CD14-positive monocyte (primary cell): ENCODE results near the gene ALS2. TPM values are rescaled to one million over a fixed set of nuclear protein-coding genes. Genes with fewer than 3 reads are reported as not detected.

Source experiments
- DNase-seq, 3 donors: peaks; one replicate each; pipeline ENCODE4 v3.0.0-alpha.2; 2011 to 2022
- H2AFZ ChIP-seq: 2 replicates; pipeline ENCODE4 v1.6.0; 2012; ENCODE audit warnings: mild to moderate bottlenecking, low read depth, low read length, inconsistent platforms; ENCODE audit not compliant: insufficient read depth, poor library complexity, severe bottlenecking
- H3K27ac ChIP-seq, 2 donors: 1 replicate in 1 of 2; 2 replicates in 1 of 2; pipeline ENCODE4 v1.5.1; 2012 to 2013; ENCODE audit warnings: low read length in 2 of 2, control low read depth in 1 of 2, inconsistent platforms in 1 of 2, low read depth in 1 of 2, mild to moderate bottlenecking in 1 of 2
- H3K27me3 ChIP-seq, 2 donors: one replicate each; pipeline versions ENCODE4 v1.6.0 to v1.6.1; 2011 to 2013; ENCODE audit warnings: low read length in 2 of 2; ENCODE audit not compliant: control insufficient read depth in 2 of 2, insufficient read depth in 2 of 2
- H3K36me3 ChIP-seq, 2 donors: replicated peaks in 1 of 2; 1 replicate in 1 of 2; 2 replicates in 1 of 2; pipeline versions ENCODE4 v1.5.1 to v1.6.1; 2012 to 2013; ENCODE audit warnings: low read length in 2 of 2, control low read depth in 1 of 2, inconsistent platforms in 1 of 2, mild to moderate bottlenecking in 1 of 2; ENCODE audit not compliant: insufficient read depth in 2 of 2, control insufficient read depth in 1 of 2
- H3K4me1 ChIP-seq, 2 donors: 1 replicate in 1 of 2; 2 replicates in 1 of 2; pipeline versions ENCODE4 v1.5.1 to v1.6.1; 2012 to 2013; ENCODE audit warnings: low read length in 2 of 2, control low read depth in 1 of 2, inconsistent platforms in 1 of 2, mild to moderate bottlenecking in 1 of 2, moderate library complexity in 1 of 2; ENCODE audit not compliant: insufficient read depth in 2 of 2, control insufficient read depth in 1 of 2
- H3K4me2 ChIP-seq: replicated peaks from 2 replicates; pipeline ENCODE3; 2012; ENCODE audit warnings: low read length, moderate library complexity, mild to moderate bottlenecking; ENCODE audit not compliant: poor library complexity, severe bottlenecking; ENCODE audit errors: extremely low read depth
- H3K4me3 ChIP-seq, 3 experiments: fragments of 200-600 bp in 1 of 3; sonication (generic) in 1 of 3; replicated peaks in 1 of 3; 1 replicate in 2 of 3; 2 replicates in 1 of 3; pipeline ENCODE4 v1.5.1; 2011 to 2013; ENCODE audit warnings: low read length in 3 of 3, mild to moderate bottlenecking in 3 of 3, control low read depth in 2 of 3, low read depth in 2 of 3, inconsistent platforms in 1 of 3, moderate library complexity in 1 of 3
- H3K79me2 ChIP-seq: 2 replicates; pipeline ENCODE4 v1.6.0; 2012; ENCODE audit warnings: mild to moderate bottlenecking, control low read depth, inconsistent platforms, low read length, moderate library complexity; ENCODE audit not compliant: insufficient read depth
- H3K9ac ChIP-seq: 2 replicates; pipeline ENCODE4 v1.6.0; 2017; ENCODE audit warnings: low read length, mild to moderate bottlenecking; ENCODE audit not compliant: insufficient read depth, poor library complexity, severe bottlenecking
- H3K9me3 ChIP-seq, 2 donors: replicated peaks in 1 of 2; 1 replicate in 1 of 2; 2 replicates in 1 of 2; pipeline versions ENCODE4 v1.5.1 to v1.6.1; 2012 to 2013; ENCODE audit warnings: low read length in 2 of 2, control low read depth in 1 of 2; ENCODE audit not compliant: control insufficient read depth in 1 of 2, insufficient read depth in 1 of 2
- H4K20me1 ChIP-seq: 2 replicates; pipeline ENCODE4 v1.6.0; 2012; ENCODE audit warnings: mild to moderate bottlenecking, low read length, control low read depth, moderate library complexity; ENCODE audit not compliant: insufficient read depth
- H3K27ac Mint-ChIP-seq, 7 donors: one replicate each; pipeline ENCODE4 v1.8.0; 2020; ENCODE audit warnings: mild to moderate bottlenecking in 7 of 7, mixed read lengths in 7 of 7, moderate library complexity in 6 of 7, inconsistent platforms in 2 of 7
- H3K27me3 Mint-ChIP-seq, 3 donors: one replicate each; pipeline ENCODE4 v1.8.0; 2021 to 2022; ENCODE audit warnings: low read depth in 3 of 3, mild to moderate bottlenecking in 3 of 3, mixed read lengths in 3 of 3, moderate library complexity in 3 of 3, inconsistent platforms in 1 of 3
- H3K36me3 Mint-ChIP-seq, 2 donors: one replicate each; pipeline ENCODE4 v1.8.0; 2020; ENCODE audit warnings: mixed read lengths in 2 of 2, inconsistent platforms in 1 of 2, mild to moderate bottlenecking in 1 of 2
- H3K4me1 Mint-ChIP-seq: one replicate; pipeline ENCODE4 v1.8.0; 2020; ENCODE audit warnings: mild to moderate bottlenecking, mixed read lengths
- H3K4me3 Mint-ChIP-seq, 2 donors: one replicate each; pipeline ENCODE4 v1.8.0; 2020; ENCODE audit warnings: mild to moderate bottlenecking in 2 of 2, mixed read lengths in 2 of 2, moderate library complexity in 1 of 2
- H3K9me3 Mint-ChIP-seq, 7 donors: one replicate each; pipeline ENCODE4 v1.8.0; 2020 to 2022; ENCODE audit warnings: mixed read lengths in 7 of 7, mild to moderate bottlenecking in 6 of 7, moderate library complexity in 6 of 7, inconsistent platforms in 2 of 7
- WGBS: methylation state at CpG from one replicate; pipeline ENCODE4 v1.1.5; 2013; ENCODE audit warnings: missing lambda C conversion rate; ENCODE audit not compliant: insufficient coverage; 5-methylcytosine and 5-hydroxymethylcytosine counted together
- intact Hi-C, 2 donors: fragments of 100-400 bp; cut with micrococcal nuclease; formaldehyde crosslinking; loops; one replicate each; pipeline versions ENCODE4 v1.15.0 to v1.15.1; 2023
- polyA plus RNA-seq, 3 donors: library from polyadenylated mRNA; depleted of rRNA in 1 of 3; unstranded in 2 of 3; stranded (reverse) in 1 of 3; fragments of 300-500 nt in 2 of 3; fragments of >200 nt in 1 of 3; fragmentation: Illumina TruSeq in 2 of 3; gene quantifications; 1 replicate in 2 of 3; 2 replicates in 1 of 3; pipeline ENCODE4 v1.2.3, GENCODE V29; 2012 to 2021
- TF ChIP-seq, protein P1 (sequence below): fragments of 200-600 bp; IDR thresholded peaks from one replicate; pipeline ENCODE4 v1.8.0; 2022; ENCODE audit warnings: antibody characterized with exemption, mild to moderate bottlenecking

Gene ALS2
- polyA plus RNA-seq, 3 donors: 2.6 to 4.7 (median 3.1) TPM

DNA sequence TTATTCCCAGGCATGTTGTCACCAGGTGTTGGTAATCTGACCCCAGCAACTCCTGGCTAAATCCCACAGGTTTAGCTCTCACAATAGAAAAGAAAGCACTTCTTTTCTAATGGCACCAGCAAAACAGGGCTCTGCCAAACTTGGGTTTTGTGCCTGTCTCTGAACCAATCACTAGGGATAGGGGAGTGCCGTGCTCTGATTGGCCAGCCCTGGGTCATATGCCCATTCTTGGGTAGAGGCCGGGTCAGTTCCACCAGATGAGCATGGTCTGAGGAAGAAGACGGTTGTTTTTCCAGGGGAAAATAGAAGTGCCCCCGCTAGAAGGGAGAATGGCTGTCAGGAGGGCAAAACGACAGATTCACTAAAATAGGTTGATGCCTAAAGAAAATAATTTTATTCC is 40.3 kb upstream of the ALS2 start:
- Mint-ChIP-seq H3K36me3 (no peaks in the 10 kb centered on the region), H3K27me3 (peaks cover 0 to 6% (median 2%) of the 10 kb centered on the region in 3 donors), H3K27ac (peak overlapping the region in 1 of 7 donors; percentile 50), H3K4me1 (no peaks in the 10 kb centered on the region), H3K9me3 (peaks cover 0 to 2% (median 0%) of the 10 kb centered on the region in 7 donors), H3K4me3 (no peak overlapping the region)
- H4K20me1 ChIP-seq: no peaks in the 10 kb centered on the region
- WGBS: 100% methylated on average over 1 of the region's 5 CpGs
- H3K9me3 ChIP-seq: no peaks in the 10 kb centered on the region
- H2AFZ ChIP-seq: no peak overlapping the region
- TF ChIP-seq, protein P1, sequence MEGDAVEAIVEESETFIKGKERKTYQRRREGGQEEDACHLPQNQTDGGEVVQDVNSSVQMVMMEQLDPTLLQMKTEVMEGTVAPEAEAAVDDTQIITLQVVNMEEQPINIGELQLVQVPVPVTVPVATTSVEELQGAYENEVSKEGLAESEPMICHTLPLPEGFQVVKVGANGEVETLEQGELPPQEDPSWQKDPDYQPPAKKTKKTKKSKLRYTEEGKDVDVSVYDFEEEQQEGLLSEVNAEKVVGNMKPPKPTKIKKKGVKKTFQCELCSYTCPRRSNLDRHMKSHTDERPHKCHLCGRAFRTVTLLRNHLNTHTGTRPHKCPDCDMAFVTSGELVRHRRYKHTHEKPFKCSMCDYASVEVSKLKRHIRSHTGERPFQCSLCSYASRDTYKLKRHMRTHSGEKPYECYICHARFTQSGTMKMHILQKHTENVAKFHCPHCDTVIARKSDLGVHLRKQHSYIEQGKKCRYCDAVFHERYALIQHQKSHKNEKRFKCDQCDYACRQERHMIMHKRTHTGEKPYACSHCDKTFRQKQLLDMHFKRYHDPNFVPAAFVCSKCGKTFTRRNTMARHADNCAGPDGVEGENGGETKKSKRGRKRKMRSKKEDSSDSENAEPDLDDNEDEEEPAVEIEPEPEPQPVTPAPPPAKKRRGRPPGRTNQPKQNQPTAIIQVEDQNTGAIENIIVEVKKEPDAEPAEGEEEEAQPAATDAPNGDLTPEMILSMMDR: no peak
- H3K4me2 ChIP-seq: no peak overlapping the region
- H3K27ac ChIP-seq: no peak overlapping the region
- no peaks in the 10 kb centered on the region for H3K27me3 ChIP-seq
- H3K79me2 ChIP-seq: no peaks in the 10 kb centered on the region
- no peaks in the 10 kb centered on the region for H3K36me3 ChIP-seq
- intact Hi-C loops: no loop called here
- H3K9ac ChIP-seq: no peak overlapping the region
- DNase-seq: no peak
- no peak overlapping the region for H3K4me3 ChIP-seq
- H3K4me1 ChIP-seq: no peaks in the 10 kb centered on the region

DNA sequence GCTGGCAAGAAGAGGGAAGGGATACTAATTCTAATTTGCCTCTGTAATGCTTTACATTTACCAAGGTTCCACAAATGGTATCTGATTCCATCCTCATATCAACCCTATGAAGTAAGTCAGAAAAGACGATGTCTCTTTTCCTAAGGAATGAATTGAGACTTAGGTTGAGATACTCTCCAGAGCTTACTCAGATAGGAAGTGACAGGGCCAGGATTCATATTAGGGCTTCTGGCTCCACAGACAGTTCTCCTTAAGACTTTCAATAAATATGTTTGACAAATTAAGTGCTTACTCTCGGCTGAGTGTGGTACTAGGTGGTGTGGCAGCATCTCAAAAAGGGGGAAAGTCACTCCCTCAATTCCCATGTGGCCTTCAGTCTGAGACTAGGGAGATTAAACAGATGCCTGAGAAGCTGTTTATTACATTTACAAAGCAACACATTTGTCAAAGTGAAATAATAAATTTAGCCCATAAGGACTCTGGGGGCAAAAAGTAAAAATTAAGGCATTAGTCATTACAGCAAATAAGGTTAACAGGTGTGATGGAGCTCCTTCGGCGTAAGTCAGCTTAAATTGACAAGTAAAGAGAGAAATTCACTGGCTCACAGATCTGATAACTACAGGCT is 39.8 kb upstream of the ALS2 start:
- Histone ChIP-seq H3K4me3 (no peak overlapping the region), H4K20me1 (no peaks in the 10 kb centered on the region), H3K27me3 (no peaks in the 10 kb centered on the region), H3K9ac (no peak overlapping the region), H3K4me1 (no peaks in the 10 kb centered on the region), H3K36me3 (no peaks in the 10 kb centered on the region), H3K9me3 (no peaks in the 10 kb centered on the region), H2AFZ (no peak overlapping the region), H3K27ac (no peak overlapping the region), H3K4me2 (no peak overlapping the region), H3K79me2 (no peaks in the 10 kb centered on the region)
- intact Hi-C loops: no loop called here
- Mint-ChIP-seq H3K36me3 (no peaks in the 10 kb centered on the region), H3K4me1 (no peaks in the 10 kb centered on the region), H3K27ac (peak overlapping the region in 1 of 7 donors; percentile 50), H3K9me3 (no peaks in the 10 kb centered on the region), H3K4me3 (no peak overlapping the region), H3K27me3 (peaks cover 0 to 6% (median 2%) of the 10 kb centered on the region in 3 donors)
- TF ChIP-seq, protein P1: no peak
- no peak for DNase-seq
- 92% methylated on average over 2 of the region's 4 CpGs for WGBS
